Measurements from ENCODE around the gene GLB1L2. TPM values are rescaled to one million over a fixed set of nuclear protein-coding genes. Genes with fewer than 3 reads are reported as not detected.

Gene GLB1L2
- polyA plus RNA-seq, 4 donors = 1.4 to 9.6 (median 4.2) TPM

- H3K36me3 ChIP-seq (ENCODE audit: control insufficient read depth in 3 of 3, insufficient read depth in 2 of 3, low read depth in 1 of 3, low read length in 3 of 3) = no peaks in the 10 kb centered on the region
- no peak for DNase-seq
- no peak overlapping the region for H3K4me3 ChIP-seq (ENCODE audit: low read depth in 1 of 3, low read length in 3 of 3)
- FAIRE-seq = no peak
- no peak overlapping the region for H3K27ac ChIP-seq (ENCODE audit: low read depth in 1 of 3, low read length in 2 of 3)
- no peaks in the 10 kb centered on the region for H3K4me1 ChIP-seq (ENCODE audit: control insufficient read depth in 3 of 3, insufficient read depth in 2 of 3, low read depth in 1 of 3, low read length in 2 of 3)
- 76 to 90% (median 84%) methylated on average over 5 of the region's 5 CpGs for WGBS, 3 donors
- no peaks in the 10 kb centered on the region for H3K9me3 ChIP-seq (ENCODE audit: control insufficient read depth in 2 of 2, insufficient read depth in 1 of 2, low read depth in 1 of 2, low read length in 1 of 2)
- H3K27me3 ChIP-seq (ENCODE audit: control insufficient read depth in 3 of 3, insufficient read depth in 3 of 3, low read length in 3 of 3) = no peaks in the 10 kb centered on the region
Observed at GRCh38 chr11:134346976-134347350, 15.2 kb downstream of the GLB1L2 start.

- Histone ChIP-seq H3K27me3 (ENCODE audit: control insufficient read depth in 3 of 3, insufficient read depth in 3 of 3, low read length in 3 of 3) (no peaks in the 10 kb centered on the region), H3K36me3 (ENCODE audit: control insufficient read depth in 3 of 3, insufficient read depth in 2 of 3, low read depth in 1 of 3, low read length in 3 of 3) (no peaks in the 10 kb centered on the region), H3K4me3 (ENCODE audit: low read depth in 1 of 3, low read length in 3 of 3) (no peak overlapping the region), H3K9me3 (ENCODE audit: control insufficient read depth in 2 of 2, insufficient read depth in 1 of 2, low read depth in 1 of 2, low read length in 1 of 2) (no peaks in the 10 kb centered on the region), H3K27ac (ENCODE audit: low read depth in 1 of 3, low read length in 2 of 3) (no peak overlapping the region), H3K4me1 (ENCODE audit: control insufficient read depth in 3 of 3, insufficient read depth in 2 of 3, low read depth in 1 of 3, low read length in 2 of 3) (no peaks in the 10 kb centered on the region)
- FAIRE-seq (no peak), DNase-seq (no peak)
- WGBS, 3 donors = 91 to 95% (median 92%) methylated on average over 10 of the region's 10 CpGs
Observed at GRCh38 chr11:134347441-134347840, 15.7 kb downstream of the GLB1L2 start.

- FAIRE-seq = no peak
- Histone ChIP-seq H3K27me3 (ENCODE audit: control insufficient read depth in 3 of 3, insufficient read depth in 3 of 3, low read length in 3 of 3) (no peaks in the 10 kb centered on the region), H3K4me1 (ENCODE audit: control insufficient read depth in 3 of 3, insufficient read depth in 2 of 3, low read depth in 1 of 3, low read length in 2 of 3) (no peaks in the 10 kb centered on the region), H3K27ac (ENCODE audit: low read depth in 1 of 3, low read length in 2 of 3) (no peak overlapping the region), H3K36me3 (ENCODE audit: control insufficient read depth in 3 of 3, insufficient read depth in 2 of 3, low read depth in 1 of 3, low read length in 3 of 3) (no peaks in the 10 kb centered on the region), H3K9me3 (ENCODE audit: control insufficient read depth in 2 of 2, insufficient read depth in 1 of 2, low read depth in 1 of 2, low read length in 1 of 2) (no peaks in the 10 kb centered on the region), H3K4me3 (ENCODE audit: low read depth in 1 of 3, low read length in 3 of 3) (no peak overlapping the region)
- WGBS, 3 donors = 61 to 81% (median 76%) methylated on average over 6 of the region's 6 CpGs
- DNase-seq = no peak
Observed at GRCh38 chr11:134349109-134349801, 17.5 kb downstream of the GLB1L2 start.

- H3K36me3 ChIP-seq (ENCODE audit: control insufficient read depth in 3 of 3, insufficient read depth in 2 of 3, low read depth in 1 of 3, low read length in 3 of 3) = no peaks in the 10 kb centered on the region
- FAIRE-seq = no peak
- H3K4me1 ChIP-seq (ENCODE audit: control insufficient read depth in 3 of 3, insufficient read depth in 2 of 3, low read depth in 1 of 3, low read length in 2 of 3) = no peaks in the 10 kb centered on the region
- WGBS, 3 donors = 79 to 93% (median 89%) methylated on average over 10 of the region's 10 CpGs
- H3K4me3 ChIP-seq (ENCODE audit: low read depth in 1 of 3, low read length in 3 of 3) = no peak overlapping the region
- DNase-seq = no peak
- no peaks in the 10 kb centered on the region for H3K27me3 ChIP-seq (ENCODE audit: control insufficient read depth in 3 of 3, insufficient read depth in 3 of 3, low read length in 3 of 3)
- no peak overlapping the region for H3K27ac ChIP-seq (ENCODE audit: low read depth in 1 of 3, low read length in 2 of 3)
- no peaks in the 10 kb centered on the region for H3K9me3 ChIP-seq (ENCODE audit: control insufficient read depth in 2 of 2, insufficient read depth in 1 of 2, low read depth in 1 of 2, low read length in 1 of 2)
Observed at GRCh38 chr11:134349802-134350355, 18.1 kb downstream of the GLB1L2 start.

- Histone ChIP-seq H3K36me3 (ENCODE audit: control insufficient read depth in 3 of 3, insufficient read depth in 2 of 3, low read depth in 1 of 3, low read length in 3 of 3) (no peaks in the 10 kb centered on the region), H3K27me3 (ENCODE audit: control insufficient read depth in 3 of 3, insufficient read depth in 3 of 3, low read length in 3 of 3) (no peaks in the 10 kb centered on the region), H3K9me3 (ENCODE audit: control insufficient read depth in 2 of 2, insufficient read depth in 1 of 2, low read depth in 1 of 2, low read length in 1 of 2) (no peaks in the 10 kb centered on the region), H3K4me1 (ENCODE audit: control insufficient read depth in 3 of 3, insufficient read depth in 2 of 3, low read depth in 1 of 3, low read length in 2 of 3) (no peaks in the 10 kb centered on the region), H3K4me3 (ENCODE audit: low read depth in 1 of 3, low read length in 3 of 3) (no peak overlapping the region), H3K27ac (ENCODE audit: low read depth in 1 of 3, low read length in 2 of 3) (no peak overlapping the region)
- WGBS, 3 donors = 84 to 93% (median 89%) methylated on average over 9 of the region's 9 CpGs
- FAIRE-seq = no peak
- DNase-seq = no peak
Observed at GRCh38 chr11:134350381-134350780, 18.6 kb downstream of the GLB1L2 start.

GRCh38 chr11:134352111-134352510 is 20.3 kb downstream of the GLB1L2 start:
- DNase-seq = no peak
- WGBS, 3 donors = 80 to 95% (median 87%) methylated on average over 2 of the region's 2 CpGs
- no peaks in the 10 kb centered on the region for H3K4me1 ChIP-seq (ENCODE audit: control insufficient read depth in 3 of 3, insufficient read depth in 2 of 3, low read depth in 1 of 3, low read length in 2 of 3)
- peak; percentile 26 for FAIRE-seq
- H3K27me3 ChIP-seq (ENCODE audit: control insufficient read depth in 3 of 3, insufficient read depth in 3 of 3, low read length in 3 of 3) = no peaks in the 10 kb centered on the region
- H3K36me3 ChIP-seq (ENCODE audit: control insufficient read depth in 3 of 3, insufficient read depth in 2 of 3, low read depth in 1 of 3, low read length in 3 of 3) = no peaks in the 10 kb centered on the region
- no peak overlapping the region for H3K4me3 ChIP-seq (ENCODE audit: low read depth in 1 of 3, low read length in 3 of 3)
- H3K9me3 ChIP-seq (ENCODE audit: control insufficient read depth in 2 of 2, insufficient read depth in 1 of 2, low read depth in 1 of 2, low read length in 1 of 2) = no peaks in the 10 kb centered on the region
- H3K27ac ChIP-seq (ENCODE audit: low read depth in 1 of 3, low read length in 2 of 3) = no peak overlapping the region

GRCh38 chr11:134355136-134355535 is 23.3 kb downstream of the GLB1L2 start:
- H3K27me3 ChIP-seq (ENCODE audit: control insufficient read depth in 3 of 3, insufficient read depth in 3 of 3, low read length in 3 of 3) = no peaks in the 10 kb centered on the region
- H3K4me3 ChIP-seq (ENCODE audit: low read depth in 1 of 3, low read length in 3 of 3) = no peak overlapping the region
- FAIRE-seq (no peak), DNase-seq (no peak)
- H3K4me1 ChIP-seq (ENCODE audit: control insufficient read depth in 3 of 3, insufficient read depth in 2 of 3, low read depth in 1 of 3, low read length in 2 of 3) = no peaks in the 10 kb centered on the region
- no peaks in the 10 kb centered on the region for H3K36me3 ChIP-seq (ENCODE audit: control insufficient read depth in 3 of 3, insufficient read depth in 2 of 3, low read depth in 1 of 3, low read length in 3 of 3)
- H3K9me3 ChIP-seq (ENCODE audit: control insufficient read depth in 2 of 2, insufficient read depth in 1 of 2, low read depth in 1 of 2, low read length in 1 of 2) = no peaks in the 10 kb centered on the region
- 68 to 86% (median 81%) methylated on average over 2 of the region's 2 CpGs for WGBS, 3 donors
- H3K27ac ChIP-seq (ENCODE audit: low read depth in 1 of 3, low read length in 2 of 3) = no peak overlapping the region

- no peak for FAIRE-seq
- Histone ChIP-seq H3K27ac (ENCODE audit: low read depth in 1 of 3, low read length in 2 of 3) (no peak overlapping the region), H3K9me3 (ENCODE audit: control insufficient read depth in 2 of 2, insufficient read depth in 1 of 2, low read depth in 1 of 2, low read length in 1 of 2) (no peaks in the 10 kb centered on the region), H3K27me3 (ENCODE audit: control insufficient read depth in 3 of 3, insufficient read depth in 3 of 3, low read length in 3 of 3) (no peaks in the 10 kb centered on the region), H3K4me1 (ENCODE audit: control insufficient read depth in 3 of 3, insufficient read depth in 2 of 3, low read depth in 1 of 3, low read length in 2 of 3) (no peaks in the 10 kb centered on the region), H3K4me3 (ENCODE audit: low read depth in 1 of 3, low read length in 3 of 3) (no peak overlapping the region), H3K36me3 (ENCODE audit: control insufficient read depth in 3 of 3, insufficient read depth in 2 of 3, low read depth in 1 of 3, low read length in 3 of 3) (no peaks in the 10 kb centered on the region)
- WGBS, 3 donors = 81 to 92% (median 91%) methylated on average over 5 of the region's 5 CpGs
- DNase-seq = no peak
Observed at GRCh38 chr11:134355656-134356055, 23.9 kb downstream of the GLB1L2 start.
